HCT116 (cell line): ENCODE measurements around the gene CENPS.

Source experiments
- EGR1 ChIP-seq: IDR thresholded peaks from 2 replicates; pipeline ENCODE4 v1.6.1; 2012; ENCODE audit warnings: low read depth
- EZH2 ChIP-seq: fragments of 200-600 bp; sonication (generic); IDR thresholded peaks from 2 replicates; pipeline ENCODE4 v1.6.1; 2017; ENCODE audit warnings: antibody characterized with exemption, mixed run types
- EZH2phosphoT487 ChIP-seq: fragments of 200-600 bp; IDR thresholded peaks from 2 replicates; pipeline ENCODE4 v1.6.1; 2018; ENCODE audit warnings: antibody characterized with exemption, borderline replicate concordance
- JUND ChIP-seq: IDR thresholded peaks from 2 replicates; pipeline ENCODE4 v1.6.1; 2012
- POLR2A ChIP-seq: IDR thresholded peaks from 2 replicates; pipeline ENCODE4 v1.7.0; 2011; ENCODE audit warnings: borderline replicate concordance; ENCODE audit not compliant: insufficient read depth, insufficient read length; ENCODE audit errors: extremely low read depth
- POLR2AphosphoS5 ChIP-seq: IDR thresholded peaks from 2 replicates; pipeline ENCODE4 v1.6.1; 2011; ENCODE audit warnings: mild to moderate bottlenecking, low read depth, low read length, moderate library complexity
- SIN3A ChIP-seq: IDR thresholded peaks from 2 replicates; pipeline ENCODE4 v1.6.1; 2012; ENCODE audit warnings: low read depth
- SP1 ChIP-seq: IDR thresholded peaks from 2 replicates; pipeline ENCODE4 v1.6.1; 2012; ENCODE audit warnings: low read depth
- SRF ChIP-seq: IDR thresholded peaks from 2 replicates; pipeline ENCODE4 v1.6.1; 2012; ENCODE audit warnings: low read depth
- YY1 ChIP-seq: IDR thresholded peaks from 2 replicates; pipeline ENCODE4 v1.6.1; 2011; ENCODE audit warnings: low read length, low read depth, moderate library complexity, mild to moderate bottlenecking; ENCODE audit not compliant: insufficient replicate concordance; ENCODE audit errors: extremely low read depth
- ZNF274 ChIP-seq: fragments of 200-500 bp; sonication (Bioruptor generic); IDR thresholded peaks from 2 replicates; pipeline ENCODE4 v1.6.1; 2014; ENCODE audit warnings: mild to moderate bottlenecking, low read depth, low read length, inconsistent platforms
- TF ChIP-seq, protein P1 (sequence below): IDR thresholded peaks from 2 replicates; pipeline ENCODE4 v1.6.1; 2012
- TF ChIP-seq, protein P2 (sequence below), 3 experiments: fragments of 200-600 bp in 1 of 3; sonication (generic) in 1 of 3; IDR thresholded peaks in 2 of 3; conservative IDR thresholded peaks in 1 of 3; 2 replicates each; pipeline ENCODE4 v1.5.1; 2012 to 2017; ENCODE audit warnings: low read depth in 2 of 3, low read length in 2 of 3, antibody characterized with exemption in 1 of 3, borderline replicate concordance in 1 of 3, control low read depth in 1 of 3, mild to moderate bottlenecking in 1 of 3, mixed read lengths in 1 of 3, mixed run types in 1 of 3, moderate library complexity in 1 of 3; ENCODE audit not compliant: insufficient read depth in 1 of 3
- TF ChIP-seq, protein P3 (sequence below): IDR thresholded peaks from 2 replicates; pipeline ENCODE4 v1.6.1; 2012; ENCODE audit warnings: low read depth

DNA sequence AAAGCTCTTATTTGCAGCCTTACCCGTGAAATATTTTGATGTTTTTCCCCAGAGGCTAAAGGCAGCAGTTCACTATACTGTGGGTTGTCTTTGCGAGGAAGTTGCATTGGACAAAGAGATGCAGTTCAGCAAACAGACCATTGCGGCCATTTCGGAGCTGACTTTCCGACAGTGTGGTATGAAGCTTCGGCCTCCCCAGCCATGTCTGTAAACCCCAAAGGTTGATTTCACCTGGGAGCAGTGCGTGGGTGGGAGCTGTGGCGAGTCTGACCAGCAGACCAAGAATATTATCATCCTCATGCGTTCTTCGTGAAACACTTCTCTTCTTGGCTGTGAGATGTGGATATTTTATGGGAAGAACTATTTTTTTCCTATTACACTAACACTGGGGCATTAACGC lies 3.6 kb downstream of the CENPS start:
- TF ChIP-seq EZH2 = no peak
- TF ChIP-seq, protein P1, sequence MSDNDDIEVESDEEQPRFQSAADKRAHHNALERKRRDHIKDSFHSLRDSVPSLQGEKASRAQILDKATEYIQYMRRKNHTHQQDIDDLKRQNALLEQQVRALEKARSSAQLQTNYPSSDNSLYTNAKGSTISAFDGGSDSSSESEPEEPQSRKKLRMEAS = no peak
- no peak for TF ChIP-seq POLR2A
- TF ChIP-seq, protein P2, sequence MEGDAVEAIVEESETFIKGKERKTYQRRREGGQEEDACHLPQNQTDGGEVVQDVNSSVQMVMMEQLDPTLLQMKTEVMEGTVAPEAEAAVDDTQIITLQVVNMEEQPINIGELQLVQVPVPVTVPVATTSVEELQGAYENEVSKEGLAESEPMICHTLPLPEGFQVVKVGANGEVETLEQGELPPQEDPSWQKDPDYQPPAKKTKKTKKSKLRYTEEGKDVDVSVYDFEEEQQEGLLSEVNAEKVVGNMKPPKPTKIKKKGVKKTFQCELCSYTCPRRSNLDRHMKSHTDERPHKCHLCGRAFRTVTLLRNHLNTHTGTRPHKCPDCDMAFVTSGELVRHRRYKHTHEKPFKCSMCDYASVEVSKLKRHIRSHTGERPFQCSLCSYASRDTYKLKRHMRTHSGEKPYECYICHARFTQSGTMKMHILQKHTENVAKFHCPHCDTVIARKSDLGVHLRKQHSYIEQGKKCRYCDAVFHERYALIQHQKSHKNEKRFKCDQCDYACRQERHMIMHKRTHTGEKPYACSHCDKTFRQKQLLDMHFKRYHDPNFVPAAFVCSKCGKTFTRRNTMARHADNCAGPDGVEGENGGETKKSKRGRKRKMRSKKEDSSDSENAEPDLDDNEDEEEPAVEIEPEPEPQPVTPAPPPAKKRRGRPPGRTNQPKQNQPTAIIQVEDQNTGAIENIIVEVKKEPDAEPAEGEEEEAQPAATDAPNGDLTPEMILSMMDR (IDR thresholded peaks at IDR 0.05 in 2 of 3, conservative IDR thresholded peaks at IDR 0.05 in 1 of 3; ENCODE audit: borderline replicate concordance in 1 of 3, insufficient read depth in 1 of 3, low read depth in 2 of 3, low read length in 2 of 3) = no peak
- TF ChIP-seq ZNF274 = no peak
- TF ChIP-seq YY1 = no peak
- TF ChIP-seq SP1 = no peak
- TF ChIP-seq POLR2AphosphoS5 = no peak
- TF ChIP-seq, protein P3, sequence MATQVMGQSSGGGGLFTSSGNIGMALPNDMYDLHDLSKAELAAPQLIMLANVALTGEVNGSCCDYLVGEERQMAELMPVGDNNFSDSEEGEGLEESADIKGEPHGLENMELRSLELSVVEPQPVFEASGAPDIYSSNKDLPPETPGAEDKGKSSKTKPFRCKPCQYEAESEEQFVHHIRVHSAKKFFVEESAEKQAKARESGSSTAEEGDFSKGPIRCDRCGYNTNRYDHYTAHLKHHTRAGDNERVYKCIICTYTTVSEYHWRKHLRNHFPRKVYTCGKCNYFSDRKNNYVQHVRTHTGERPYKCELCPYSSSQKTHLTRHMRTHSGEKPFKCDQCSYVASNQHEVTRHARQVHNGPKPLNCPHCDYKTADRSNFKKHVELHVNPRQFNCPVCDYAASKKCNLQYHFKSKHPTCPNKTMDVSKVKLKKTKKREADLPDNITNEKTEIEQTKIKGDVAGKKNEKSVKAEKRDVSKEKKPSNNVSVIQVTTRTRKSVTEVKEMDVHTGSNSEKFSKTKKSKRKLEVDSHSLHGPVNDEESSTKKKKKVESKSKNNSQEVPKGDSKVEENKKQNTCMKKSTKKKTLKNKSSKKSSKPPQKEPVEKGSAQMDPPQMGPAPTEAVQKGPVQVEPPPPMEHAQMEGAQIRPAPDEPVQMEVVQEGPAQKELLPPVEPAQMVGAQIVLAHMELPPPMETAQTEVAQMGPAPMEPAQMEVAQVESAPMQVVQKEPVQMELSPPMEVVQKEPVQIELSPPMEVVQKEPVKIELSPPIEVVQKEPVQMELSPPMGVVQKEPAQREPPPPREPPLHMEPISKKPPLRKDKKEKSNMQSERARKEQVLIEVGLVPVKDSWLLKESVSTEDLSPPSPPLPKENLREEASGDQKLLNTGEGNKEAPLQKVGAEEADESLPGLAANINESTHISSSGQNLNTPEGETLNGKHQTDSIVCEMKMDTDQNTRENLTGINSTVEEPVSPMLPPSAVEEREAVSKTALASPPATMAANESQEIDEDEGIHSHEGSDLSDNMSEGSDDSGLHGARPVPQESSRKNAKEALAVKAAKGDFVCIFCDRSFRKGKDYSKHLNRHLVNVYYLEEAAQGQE = no peak
- TF ChIP-seq EZH2phosphoT487 = no peak
- TF ChIP-seq JUND = no peak
- no peak for TF ChIP-seq SIN3A
- TF ChIP-seq EGR1 = no peak
- no peak for TF ChIP-seq SRF
